Left lung (tissue), 10 donors: ENCODE results near the gene TIMM23. TPM values are rescaled to one million over a fixed set of nuclear protein-coding genes. Genes with fewer than 3 reads are reported as not detected.

Experiments
- ATAC-seq: fragments of 200-7000 bp; cut with Tn5 transposase; one replicate; pipeline ENCODE4 v1.9.1; 2020; ENCODE audit warnings: moderate library complexity
- DNase-seq, 4 donors: peaks; one replicate each; pipeline ENCODE4 v3.0.0-alpha.2; 2013 to 2020
- H3K27ac ChIP-seq, 2 donors: fragments of 200-600 bp; sonication (generic) in 1 of 2; one replicate each; pipeline versions ENCODE4 v1.5.0 to v1.8.0; 2020 to 2021
- H3K27me3 ChIP-seq, 2 donors: fragments of 200-600 bp; sonication (generic) in 1 of 2; one replicate each; pipeline versions ENCODE4 v1.5.0 to v1.8.0; 2020 to 2021
- H3K36me3 ChIP-seq, 2 donors: fragments of 200-600 bp; sonication (generic) in 1 of 2; one replicate each; pipeline versions ENCODE4 v1.5.0 to v1.8.0; 2020 to 2021
- H3K4me1 ChIP-seq, 2 donors: fragments of 200-600 bp; one replicate each; pipeline ENCODE4 v1.8.0; 2021
- H3K4me3 ChIP-seq, 2 donors: fragments of 200-600 bp; sonication (generic) in 1 of 2; one replicate each; pipeline versions ENCODE4 v1.5.0 to v1.8.0; 2020 to 2021; ENCODE audit warnings: mild to moderate bottlenecking in 1 of 2
- H3K9me3 ChIP-seq, 2 donors: fragments of 200-600 bp; sonication (generic) in 1 of 2; one replicate each; pipeline versions ENCODE4 v1.5.0 to v1.8.0; 2020 to 2021
- intact Hi-C, 2 donors: fragments of 100-400 bp; cut with DNase I; formaldehyde crosslinking; loops; one replicate each; pipeline versions ENCODE4 v1.11.2 to v1.14.2; 2022
- polyA plus RNA-seq, 6 donors: library from polyadenylated mRNA; unstranded; fragments of 120-200 nt; gene quantifications; one replicate each; pipeline ENCODE4 v1.2.1, GENCODE V29; 2013; ENCODE audit not compliant: insufficient read length in 6 of 6
- total RNA-seq, 2 donors: library from RNA; stranded (reverse); fragmentation: NEBNext Ultra II Directional; extraction: Animal tissue kit (Norgen Biotek cat#: 25700); gene quantifications; one replicate each; pipeline ENCODE4 v1.2.1, GENCODE V29; 2021
- TF ChIP-seq, protein P1 (sequence below), 2 donors: fragments of 200-600 bp; sonication (generic) in 1 of 2; IDR thresholded peaks; one replicate each; pipeline versions ENCODE4 v1.5.0 to v1.8.0; 2021; ENCODE audit warnings: antibody characterized with exemption in 2 of 2
- donor health status: DM: no; HTN: yes; CAD: no.
- donor health status: DM: no; HTN: no; CAD: no.

TIMM23 gene
- total and polyA plus RNA-seq, 8 donors = 42.8 to 50.1 (median 45.0) TPM

DNA sequence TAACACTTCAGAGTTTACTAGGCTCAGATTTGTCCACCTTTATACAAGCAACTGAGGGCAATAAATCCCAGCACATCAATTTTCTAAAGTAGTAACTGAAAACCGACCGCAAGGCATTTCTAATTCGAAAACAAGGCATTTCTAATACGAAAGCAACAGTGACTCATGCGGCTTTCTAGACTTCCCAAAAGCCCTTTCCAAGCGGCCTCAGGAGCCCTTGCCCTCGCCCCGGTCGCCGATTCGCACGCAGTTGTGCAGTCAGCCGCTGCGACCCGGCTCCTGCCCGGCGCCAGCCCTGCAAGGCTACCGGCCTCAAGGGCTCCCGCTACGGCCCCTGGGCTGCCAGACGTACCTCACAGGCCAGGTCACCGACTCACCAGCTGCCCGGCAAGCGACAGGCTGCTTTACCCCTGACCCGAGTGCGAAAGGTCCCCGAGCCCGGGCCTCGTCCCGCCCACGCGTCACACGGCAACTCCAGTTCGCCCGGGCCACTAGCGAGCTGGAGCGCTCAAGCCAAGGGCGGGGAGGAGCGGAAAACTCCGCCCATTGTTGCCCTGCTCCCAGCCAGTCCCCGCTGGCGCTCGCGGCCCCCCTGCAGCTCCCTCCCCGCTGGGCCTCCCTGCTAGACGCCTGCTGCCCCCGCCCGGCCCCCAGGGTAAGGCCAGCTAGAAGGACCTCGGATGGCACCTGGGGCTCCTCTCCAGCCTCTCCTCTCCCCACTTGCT, 50.9 kb downstream of the TIMM23 start:
- Histone ChIP-seq H3K27me3 (no peaks in the 10 kb centered on the region), H3K27ac (peak overlapping the region; percentile 89 to 97), H3K4me3 (peak overlapping the region; percentile 64 to 68), H3K4me1 (peaks cover 35 to 97% of the 10 kb centered on the region in 2 donors), H3K9me3 (no peaks in the 10 kb centered on the region), H3K36me3 (no peaks in the 10 kb centered on the region)
- ATAC-seq (peak; percentile 95), DNase-seq (peak; percentile 67 to 99 (median 92))
- TF ChIP-seq, protein P1, sequence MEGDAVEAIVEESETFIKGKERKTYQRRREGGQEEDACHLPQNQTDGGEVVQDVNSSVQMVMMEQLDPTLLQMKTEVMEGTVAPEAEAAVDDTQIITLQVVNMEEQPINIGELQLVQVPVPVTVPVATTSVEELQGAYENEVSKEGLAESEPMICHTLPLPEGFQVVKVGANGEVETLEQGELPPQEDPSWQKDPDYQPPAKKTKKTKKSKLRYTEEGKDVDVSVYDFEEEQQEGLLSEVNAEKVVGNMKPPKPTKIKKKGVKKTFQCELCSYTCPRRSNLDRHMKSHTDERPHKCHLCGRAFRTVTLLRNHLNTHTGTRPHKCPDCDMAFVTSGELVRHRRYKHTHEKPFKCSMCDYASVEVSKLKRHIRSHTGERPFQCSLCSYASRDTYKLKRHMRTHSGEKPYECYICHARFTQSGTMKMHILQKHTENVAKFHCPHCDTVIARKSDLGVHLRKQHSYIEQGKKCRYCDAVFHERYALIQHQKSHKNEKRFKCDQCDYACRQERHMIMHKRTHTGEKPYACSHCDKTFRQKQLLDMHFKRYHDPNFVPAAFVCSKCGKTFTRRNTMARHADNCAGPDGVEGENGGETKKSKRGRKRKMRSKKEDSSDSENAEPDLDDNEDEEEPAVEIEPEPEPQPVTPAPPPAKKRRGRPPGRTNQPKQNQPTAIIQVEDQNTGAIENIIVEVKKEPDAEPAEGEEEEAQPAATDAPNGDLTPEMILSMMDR (IDR thresholded peaks at IDR 0.05) = peak; percentile 15 to 17
- intact Hi-C loops = no loop called here

DNA sequence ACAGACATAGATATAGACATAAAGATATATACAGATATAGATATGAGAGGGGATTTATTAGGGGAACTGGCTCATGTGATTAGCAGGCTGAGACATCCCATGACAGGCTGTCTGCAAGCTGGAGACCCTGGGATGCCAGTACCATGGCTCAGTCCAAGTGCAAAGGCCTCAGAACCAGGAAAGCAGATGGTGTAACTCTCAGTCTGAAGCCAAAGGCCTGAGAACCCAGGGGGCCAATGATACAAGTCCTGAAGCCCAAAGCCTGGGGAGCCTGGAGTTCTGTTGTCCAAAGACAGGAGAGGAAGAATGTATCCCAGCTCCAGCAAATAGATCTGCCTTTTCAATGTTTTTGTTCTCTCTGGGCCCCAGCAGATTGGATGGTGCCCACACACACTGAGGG, 52.7 kb downstream of the TIMM23 start:
- TF ChIP-seq, protein P1 (IDR thresholded peaks at IDR 0.05) = no peak
- ATAC-seq = no peak
- H3K27ac ChIP-seq = peak overlapping the region in 1 of 2 donors; percentile 16

DNA sequence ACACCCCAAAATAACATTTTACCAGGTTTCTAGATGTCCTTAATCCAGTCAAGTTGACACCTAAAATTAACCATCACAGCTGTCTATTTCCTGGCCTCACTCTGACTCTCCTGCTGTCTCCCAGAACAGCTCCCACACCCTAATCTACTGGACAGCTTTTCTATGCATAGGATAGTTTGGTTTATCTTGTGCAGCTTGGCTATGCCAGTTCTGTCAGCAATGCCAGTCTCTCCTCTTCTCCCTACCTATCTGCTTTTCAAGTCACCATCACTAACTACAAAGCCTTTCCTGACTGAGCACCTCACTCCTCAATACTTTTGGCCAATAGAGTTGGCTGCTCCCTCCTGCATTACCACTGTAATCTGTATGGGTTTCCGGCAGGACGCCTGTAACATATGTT, 53.1 kb downstream of the TIMM23 start:
- ATAC-seq (no peak), DNase-seq (no peak)
- Histone ChIP-seq H3K4me3 (no peak overlapping the region), H3K9me3 (no peaks in the 10 kb centered on the region), H3K27ac (peak overlapping the region in 1 of 2 donors; percentile 33), H3K27me3 (no peaks in the 10 kb centered on the region), H3K4me1 (peaks cover 31 to 92% of the 10 kb centered on the region in 2 donors), H3K36me3 (no peaks in the 10 kb centered on the region)
- intact Hi-C loops = no loop called here
- TF ChIP-seq, protein P1 (IDR thresholded peaks at IDR 0.05) = no peak

More for the DNA sequence above, 52.7 kb downstream of the TIMM23 start:
- Histone ChIP-seq H3K36me3 (no peaks in the 10 kb centered on the region), H3K4me3 (no peak overlapping the region), H3K9me3 (no peaks in the 10 kb centered on the region), H3K4me1 (peaks cover 35 to 96% of the 10 kb centered on the region in 2 donors), H3K27me3 (no peaks in the 10 kb centered on the region)
- intact Hi-C loops = no loop called here
- DNase-seq = no peak

DNA sequence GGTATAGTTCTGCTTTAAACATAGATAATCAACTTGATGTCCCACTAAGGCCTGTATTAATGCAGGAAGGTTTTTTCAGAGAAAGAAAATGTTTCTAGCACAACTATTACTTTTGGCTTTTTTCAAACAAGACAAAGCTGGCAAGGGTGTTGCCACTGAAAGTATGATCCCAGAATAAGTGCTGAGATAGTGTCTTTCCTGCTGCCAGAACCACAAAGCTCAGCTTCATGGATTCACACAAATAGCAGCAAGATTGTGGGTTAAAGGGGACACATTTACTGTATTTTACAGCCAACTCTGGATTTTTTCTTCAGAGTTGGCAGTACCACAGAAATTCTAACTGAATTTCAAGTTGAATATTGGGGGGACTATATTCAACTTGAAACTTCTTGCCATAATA, 53.8 kb downstream of the TIMM23 start:
- intact Hi-C loops = no loop called here

More for the DNA sequence above, 53.8 kb downstream of the TIMM23 start:
- TF ChIP-seq, protein P1 (IDR thresholded peaks at IDR 0.05) = no peak
- no peak for DNase-seq
- H3K27me3 ChIP-seq = no peaks in the 10 kb centered on the region
- H3K27ac ChIP-seq = peak overlapping the region in 1 of 2 donors; percentile 33
- no peak overlapping the region for H3K4me3 ChIP-seq
- H3K36me3 ChIP-seq = no peaks in the 10 kb centered on the region
- ATAC-seq = no peak
- peaks cover 28 to 90% of the 10 kb centered on the region in 2 donors for H3K4me1 ChIP-seq
- no peaks in the 10 kb centered on the region for H3K9me3 ChIP-seq
